K562 (cell line): ENCODE measurements around the gene RAD21L1. TPM values are rescaled to one million over a fixed set of nuclear protein-coding genes. Genes with fewer than 3 reads are reported as not detected.

ENCODE experiments used
- CREB1 ChIP-seq, 2 experiments: sonication (generic) in 1 of 2; formaldehyde crosslinking in 1 of 2; IDR thresholded peaks; 2 replicates each; pipeline versions ENCODE4 v1.6.1 to v1.8.0; 2012 to 2022; ENCODE audit warnings: inconsistent platforms in 1 of 2, mild to moderate bottlenecking in 1 of 2, missing genetic modification reagents in 1 of 2, moderate library complexity in 1 of 2
- ETV1 ChIP-seq: fragments of 450-650 bp; conservative IDR thresholded peaks from 2 replicates; pipeline ENCODE4 v1.6.1; 2016; ENCODE audit warnings: missing genetic modification characterization, control low read depth, low read depth, missing compliant biosample characterization
- KAT7 ChIP-seq: sonication (generic); formaldehyde crosslinking; IDR thresholded peaks from 2 replicates; pipeline ENCODE4 v1.8.0; 2022; ENCODE audit warnings: missing genetic modification reagents, mild to moderate bottlenecking, borderline replicate concordance
- NCOA6 ChIP-seq: fragments of 450-650 bp; IDR thresholded peaks from 2 replicates; pipeline ENCODE4 v1.6.1; 2017; ENCODE audit warnings: mild to moderate bottlenecking
- NR1H2 ChIP-seq: sonication (generic); formaldehyde crosslinking; IDR thresholded peaks from 2 replicates; pipeline ENCODE4 v1.4.0; 2020; ENCODE audit warnings: mild to moderate bottlenecking, missing genetic modification reagents
- PRDM10 ChIP-seq: fragments of 450-650 bp; IDR thresholded peaks from 2 replicates; pipeline ENCODE4 v1.6.1; 2018; ENCODE audit not compliant: partially characterized antibody
- RFX7 ChIP-seq: fragments of 250-450 bp; sonication (Bioruptor Pico); IDR thresholded peaks from 2 replicates; pipeline ENCODE4 v1.5.1; 2021; ENCODE audit warnings: mild to moderate bottlenecking
- SMC3 ChIP-seq: conservative IDR thresholded peaks from 2 replicates; pipeline ENCODE4 v1.6.1; 2011; ENCODE audit warnings: low read depth, low read length, improper control_type of control experiment; ENCODE audit not compliant: insufficient read depth
- polyA plus RNA-seq, 8 experiments: library from polyadenylated mRNA; depleted of rRNA in 4 of 8; stranded (reverse) in 5 of 8; unstranded in 3 of 8; fragments of >200 nt; fragmentation: Nextera tagmentation in 2 of 8; fragmentation: Illumina TruSeq in 1 of 8; extraction: Ambion mirVana in 2 of 8; extraction: Trizol in 1 of 8; gene quantifications; 2 replicates each; pipeline versions ENCODE4 v1.2.1 to v1.2.3, GENCODE V29; 2011 to 2014; ENCODE audit warnings: inconsistent platforms in 1 of 8, missing spikeins in 1 of 8
- total RNA-seq, 7 experiments: library from RNA; depleted of rRNA in 6 of 7; stranded (reverse); fragments of >200 nt in 6 of 7; fragmentation: Illumina TruSeq in 2 of 7; extraction: Trizol in 2 of 7; gene quantifications; 2 replicates each; pipeline versions ENCODE4 v1.2.1 to v1.2.3, GENCODE V29; 2011 to 2021; ENCODE audit warnings: low replicate concordance in 1 of 7
- TF ChIP-seq, protein P1 (sequence below): fragments of 450-650 bp; IDR thresholded peaks from 2 replicates; pipeline ENCODE4 v1.6.1; 2016; ENCODE audit warnings: antibody characterized with exemption

Gene RAD21L1
- total and polyA plus RNA-seq, 9 of the 15 experiments (the other 6 are each of a cell fraction or from before 2014, with no cell fraction given): 0.17 to 1.7 (median 0.45) TPM; not detected in 1

DNA sequence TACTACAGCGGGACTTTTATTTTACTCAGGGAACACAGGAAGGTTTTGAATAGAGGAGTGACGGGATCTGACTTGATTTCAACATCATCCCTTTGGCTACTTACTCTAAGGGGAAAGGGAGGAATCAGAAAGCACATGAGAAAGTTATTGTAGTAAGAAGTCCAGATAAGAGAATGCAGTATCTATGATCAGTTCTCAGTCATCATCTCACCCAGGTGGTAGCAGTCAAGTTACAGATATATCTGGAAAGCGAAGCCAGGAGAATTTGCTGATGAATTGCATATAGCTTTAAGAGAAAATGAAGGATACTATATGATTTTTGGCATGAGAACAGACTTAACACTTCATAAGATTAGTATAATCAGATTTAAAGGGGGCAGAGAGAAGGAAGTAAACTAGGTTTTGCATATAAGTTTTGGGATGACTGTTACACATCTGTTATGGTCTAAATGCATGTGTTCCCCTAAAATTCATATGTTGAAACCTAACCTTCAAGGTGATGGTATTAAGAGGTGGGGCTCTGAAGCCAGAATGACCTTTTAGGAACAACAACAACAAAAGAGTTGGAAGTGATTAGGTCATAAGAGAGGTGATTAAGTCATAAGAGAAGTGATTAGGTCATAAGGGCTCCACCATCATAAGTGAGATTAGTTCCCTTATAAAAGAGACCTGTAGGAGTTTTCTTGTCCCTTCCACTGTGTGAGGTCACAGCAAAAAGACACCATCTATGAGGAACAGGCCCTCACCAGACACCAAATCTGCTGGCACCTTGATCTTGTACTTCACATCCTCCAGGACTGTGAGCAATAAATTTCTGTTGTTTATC, 6.7 kb downstream of the RAD21L1 start (continued):
- TF ChIP-seq PRDM10 (no peak), NR1H2 (CRISPR knock-in tag) (no peak), NCOA6 (no peak), RFX7 (CRISPR knock-in tag) (no peak), SMC3 (no peak), CREB1 (IDR thresholded peaks at IDR 0.05) (no peak), CREB1 (CRISPR knock-in tag; IDR thresholded peaks at IDR 0.05) (peak; percentile 69; the same call in 1 of the 2 replicates), ETV1 (tag) (no peak), KAT7 (CRISPR knock-in tag) (no peak)
- TF ChIP-seq, protein P1, sequence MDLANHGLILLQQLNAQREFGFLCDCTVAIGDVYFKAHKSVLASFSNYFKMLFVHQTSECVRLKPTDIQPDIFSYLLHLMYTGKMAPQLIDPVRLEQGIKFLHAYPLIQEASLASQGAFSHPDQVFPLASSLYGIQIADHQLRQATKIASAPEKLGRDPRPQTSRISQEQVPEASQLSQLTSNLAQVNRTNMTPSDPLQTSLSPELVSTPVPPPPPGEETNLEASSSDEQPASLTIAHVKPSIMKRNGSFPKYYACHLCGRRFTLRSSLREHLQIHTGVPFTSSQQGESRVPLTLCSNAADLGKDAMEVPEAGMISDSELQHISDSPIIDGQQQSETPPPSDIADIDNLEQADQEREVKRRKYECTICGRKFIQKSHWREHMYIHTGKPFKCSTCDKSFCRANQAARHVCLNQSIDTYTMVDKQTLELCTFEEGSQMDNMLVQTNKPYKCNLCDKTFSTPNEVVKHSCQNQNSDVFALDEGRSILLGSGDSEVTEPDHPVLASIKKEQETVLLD: no peak
- TF ChIP-seq, all 486 proteins: peak for 3
